Upper lobe of left lung (tissue), 6 donors: ENCODE data around the gene DNAH3. TPM values are rescaled to one million over a fixed set of nuclear protein-coding genes. Genes with fewer than 3 reads are reported as not detected.

ENCODE experiments used
- ATAC-seq, 2 donors: fragments of 200-7000 bp; cut with Tn5 transposase; one replicate each; pipeline ENCODE4 v1.9.1; 2022; ENCODE audit warnings: mild to moderate bottlenecking in 2 of 2, moderate library complexity in 2 of 2; ENCODE audit not compliant: low FRiP score in 2 of 2
- DNase-seq, 2 donors: peaks; one replicate each; pipeline ENCODE4 v3.0.0-alpha.2; 2019 to 2020
- H3K27ac ChIP-seq, 4 donors: fragments of 200-600 bp; sonication (generic); one replicate each; pipeline ENCODE4 v1.5.1; 2016 to 2019
- H3K27me3 ChIP-seq, 4 donors: fragments of 200-600 bp; sonication (generic); one replicate each; pipeline ENCODE4 v1.5.1; 2017 to 2019
- H3K36me3 ChIP-seq, 4 donors: fragments of 200-600 bp; sonication (generic); one replicate each; pipeline ENCODE4 v1.5.1; 2016 to 2019
- H3K4me1 ChIP-seq, 4 donors: fragments of 200-600 bp; sonication (generic); one replicate each; pipeline ENCODE4 v1.5.1; 2018 to 2019
- H3K4me3 ChIP-seq, 4 donors: fragments of 200-600 bp; sonication (generic); one replicate each; pipeline ENCODE4 v1.5.1; 2017 to 2019; ENCODE audit warnings: mild to moderate bottlenecking in 2 of 4, moderate library complexity in 1 of 4
- H3K9me3 ChIP-seq, 4 donors: fragments of 200-600 bp; sonication (generic); one replicate each; pipeline ENCODE4 v1.5.1; 2018 to 2019
- EP300 ChIP-seq, 4 donors: sonication (generic); formaldehyde crosslinking; IDR thresholded peaks; one replicate each; pipeline ENCODE4 v1.5.1; 2017; ENCODE audit warnings: antibody characterized with exemption in 4 of 4, control low read depth in 2 of 4
- POLR2A ChIP-seq, 4 donors: fragments of 450-650 bp; IDR thresholded peaks; one replicate each; pipeline ENCODE4 v1.5.1; 2016 to 2017; ENCODE audit warnings: antibody characterized with exemption in 4 of 4, mild to moderate bottlenecking in 2 of 4
- POLR2AphosphoS5 ChIP-seq, 2 donors: sonication (generic); formaldehyde crosslinking; IDR thresholded peaks; one replicate each; pipeline ENCODE4 v1.5.1; 2017; ENCODE audit warnings: antibody characterized with exemption in 2 of 2
- WGBS, 2 donors: methylation state at CpG; one replicate each; pipeline ENCODE4 v1.1.5; 2017 to 2018; 5-methylcytosine and 5-hydroxymethylcytosine counted together
- total RNA-seq, 6 donors: library from RNA; depleted of rRNA in 4 of 6; stranded (reverse); fragments of >200 nt in 4 of 6; gene quantifications; one replicate each; pipeline versions ENCODE4 v1.1.0 to v1.2.1, GENCODE V29; 2016 to 2021
- TF ChIP-seq, protein P1 (sequence below), 6 experiments: fragments of 450-650 bp in 4 of 6; fragments of 200-600 bp in 2 of 6; sonication (generic) in 2 of 6; IDR thresholded peaks; one replicate each; pipeline ENCODE4 v1.5.1; 2016 to 2019; ENCODE audit warnings: antibody characterized with exemption in 6 of 6
- donor health status: DM: no; HTN: no; CAD: no; lungs with moderate emphysema.
- donor health status: DM: no; HTN: yes; CAD: no; lungs with severe emphysema.

The DNAH3 gene
- total RNA-seq, 6 donors from 2014 or later: 0.23 to 48.1 (median 4.8) TPM

DNA sequence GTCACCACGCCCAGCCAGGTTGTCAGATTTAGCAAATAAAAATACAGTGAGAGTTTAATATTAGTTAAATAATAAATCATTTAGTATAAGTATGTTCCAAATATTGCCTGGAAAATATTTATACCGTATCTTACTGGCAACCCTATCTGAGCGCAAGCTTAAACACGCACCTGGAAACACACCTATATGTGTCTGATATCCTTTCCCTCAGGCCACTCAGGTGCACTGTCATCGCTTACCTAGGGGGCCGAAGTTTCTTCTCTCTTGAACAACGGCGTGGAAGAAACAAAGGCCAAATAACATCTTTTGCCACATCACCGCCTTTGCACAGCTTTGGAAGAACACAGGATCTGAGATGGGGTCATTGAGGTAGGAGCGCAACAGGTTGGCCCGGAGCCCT is 196.1 kb downstream of the DNAH3 start:
- Histone ChIP-seq H3K4me1 (no peaks in the 10 kb centered on the region), H3K4me3 (no peak overlapping the region), H3K9me3 (no peaks in the 10 kb centered on the region), H3K36me3 (no peaks in the 10 kb centered on the region), H3K27me3 (no peaks in the 10 kb centered on the region), H3K27ac (no peak overlapping the region)
- no peak for ATAC-seq
- WGBS, 2 donors: 89% methylated on average over 11 of the region's 11 CpGs
- DNase-seq: no peak
- TF ChIP-seq, protein P1, sequence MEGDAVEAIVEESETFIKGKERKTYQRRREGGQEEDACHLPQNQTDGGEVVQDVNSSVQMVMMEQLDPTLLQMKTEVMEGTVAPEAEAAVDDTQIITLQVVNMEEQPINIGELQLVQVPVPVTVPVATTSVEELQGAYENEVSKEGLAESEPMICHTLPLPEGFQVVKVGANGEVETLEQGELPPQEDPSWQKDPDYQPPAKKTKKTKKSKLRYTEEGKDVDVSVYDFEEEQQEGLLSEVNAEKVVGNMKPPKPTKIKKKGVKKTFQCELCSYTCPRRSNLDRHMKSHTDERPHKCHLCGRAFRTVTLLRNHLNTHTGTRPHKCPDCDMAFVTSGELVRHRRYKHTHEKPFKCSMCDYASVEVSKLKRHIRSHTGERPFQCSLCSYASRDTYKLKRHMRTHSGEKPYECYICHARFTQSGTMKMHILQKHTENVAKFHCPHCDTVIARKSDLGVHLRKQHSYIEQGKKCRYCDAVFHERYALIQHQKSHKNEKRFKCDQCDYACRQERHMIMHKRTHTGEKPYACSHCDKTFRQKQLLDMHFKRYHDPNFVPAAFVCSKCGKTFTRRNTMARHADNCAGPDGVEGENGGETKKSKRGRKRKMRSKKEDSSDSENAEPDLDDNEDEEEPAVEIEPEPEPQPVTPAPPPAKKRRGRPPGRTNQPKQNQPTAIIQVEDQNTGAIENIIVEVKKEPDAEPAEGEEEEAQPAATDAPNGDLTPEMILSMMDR (IDR thresholded peaks at IDR 0.05): no peak
- no peak for TF ChIP-seq EP300 (IDR thresholded peaks at IDR 0.05)
- no peak for TF ChIP-seq POLR2A (IDR thresholded peaks at IDR 0.05)
- no peak for TF ChIP-seq POLR2AphosphoS5 (IDR thresholded peaks at IDR 0.05)

DNA sequence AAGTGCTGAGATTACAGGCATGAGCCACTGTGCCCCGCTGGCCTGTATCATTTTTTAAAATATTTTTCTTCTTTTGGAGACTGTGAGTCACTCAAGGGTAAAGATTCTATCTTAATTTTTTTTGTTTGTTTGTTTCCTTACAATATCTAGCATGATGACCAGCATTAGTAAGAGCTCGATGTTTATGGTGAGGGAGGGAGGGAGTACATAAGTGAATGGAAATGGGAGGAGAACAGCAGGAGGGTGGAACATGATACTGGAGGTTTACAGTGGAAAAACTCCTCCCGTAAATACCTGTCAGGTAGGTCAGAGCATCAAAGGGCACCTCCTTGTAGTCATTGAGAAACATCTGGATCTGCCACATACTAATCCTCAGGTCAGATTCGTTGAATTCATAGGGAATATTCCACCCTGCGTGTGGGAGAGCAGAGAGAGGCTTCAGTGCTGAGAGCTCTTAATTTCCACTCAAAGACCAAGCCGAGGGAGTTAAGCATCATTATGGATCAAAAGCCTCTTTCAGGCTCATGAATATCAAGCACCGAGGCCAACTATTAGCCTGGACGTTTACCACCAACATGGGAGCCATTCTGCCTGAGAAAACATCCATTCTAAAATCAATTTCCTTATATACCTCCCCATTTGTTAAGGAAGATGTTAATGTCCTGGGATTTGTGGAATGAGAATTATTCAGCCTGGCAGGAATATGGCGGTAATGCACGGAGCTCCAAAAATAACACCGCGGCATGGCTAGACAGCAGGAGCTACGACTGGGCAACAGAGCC is 198.3 kb downstream of the DNAH3 start:
- no peaks in the 10 kb centered on the region for H3K4me1 ChIP-seq
- ATAC-seq: no peak
- 71 to 76% methylated on average over 13 of the region's 13 CpGs for WGBS, 2 donors

DNA sequence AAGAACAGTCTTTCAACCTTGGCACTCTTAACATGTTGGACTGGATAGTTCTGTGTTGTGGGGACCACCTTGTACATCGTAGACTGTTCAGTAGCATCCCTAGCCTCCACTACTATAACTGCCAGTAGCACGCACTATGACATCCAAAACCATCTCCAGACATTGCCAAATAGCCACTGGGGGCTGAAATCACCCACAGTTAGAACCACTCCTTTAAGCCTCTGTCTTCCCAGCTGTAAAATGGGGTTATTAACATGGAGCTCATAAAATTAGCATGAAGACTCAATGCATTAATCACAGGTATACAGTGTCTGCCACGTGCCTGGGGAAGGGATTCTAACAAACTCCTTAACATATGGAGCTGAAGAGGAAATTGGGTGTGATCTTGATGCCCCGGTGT is 200.4 kb downstream of the DNAH3 start:
- no peaks in the 10 kb centered on the region for H3K36me3 ChIP-seq
- H3K9me3 ChIP-seq: no peaks in the 10 kb centered on the region
- TF ChIP-seq, protein P1 (IDR thresholded peaks at IDR 0.05): no peak
- TF ChIP-seq EP300 (IDR thresholded peaks at IDR 0.05): no peak
- TF ChIP-seq POLR2AphosphoS5 (IDR thresholded peaks at IDR 0.05): no peak
- no peak for TF ChIP-seq POLR2A (IDR thresholded peaks at IDR 0.05)
- no peaks in the 10 kb centered on the region for H3K4me1 ChIP-seq
- no peak overlapping the region for H3K4me3 ChIP-seq
- H3K27me3 ChIP-seq: no peaks in the 10 kb centered on the region
- DNase-seq (no peak), ATAC-seq (no peak)
- H3K27ac ChIP-seq: no peak overlapping the region
- WGBS, 2 donors: 93 to 96% methylated on average over 4 of the region's 4 CpGs

More for the DNA sequence above, 198.3 kb downstream of the DNAH3 start:
- Histone ChIP-seq H3K27ac (no peak overlapping the region), H3K9me3 (no peaks in the 10 kb centered on the region), H3K36me3 (no peaks in the 10 kb centered on the region), H3K27me3 (no peaks in the 10 kb centered on the region), H3K4me3 (no peak overlapping the region)
- DNase-seq: no peak
- TF ChIP-seq, protein P1 (IDR thresholded peaks at IDR 0.05): no peak
- TF ChIP-seq POLR2A (IDR thresholded peaks at IDR 0.05) (no peak), EP300 (IDR thresholded peaks at IDR 0.05) (no peak), POLR2AphosphoS5 (IDR thresholded peaks at IDR 0.05) (no peak)

DNA sequence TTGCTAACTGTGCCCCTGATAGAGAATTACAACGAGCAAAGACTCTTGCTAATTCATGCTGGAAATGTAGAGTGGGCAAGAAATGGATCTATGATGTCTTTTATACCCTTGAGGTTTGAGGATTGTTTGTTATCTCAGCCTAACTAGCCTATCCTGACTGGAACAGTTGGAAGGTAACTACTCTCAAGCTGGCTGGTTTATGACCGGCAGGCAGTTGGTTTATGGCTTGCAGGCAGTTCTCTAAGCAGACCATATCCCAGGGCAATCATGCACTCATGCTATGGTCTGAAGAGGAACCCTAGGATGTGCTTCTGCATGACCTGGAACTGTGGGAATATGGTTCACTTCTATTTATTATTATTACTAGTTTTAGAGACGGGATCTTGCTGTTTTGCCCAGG is 201.0 kb downstream of the DNAH3 start:
- H3K36me3 ChIP-seq: no peaks in the 10 kb centered on the region
- WGBS, 2 donors: 86 to 87% methylated on average over 3 of the region's 3 CpGs
- DNase-seq (no peak), ATAC-seq (no peak)
- no peak overlapping the region for H3K4me3 ChIP-seq
- H3K4me1 ChIP-seq: no peaks in the 10 kb centered on the region
- no peak overlapping the region for H3K27ac ChIP-seq
- H3K9me3 ChIP-seq: no peaks in the 10 kb centered on the region
- TF ChIP-seq, protein P1 (IDR thresholded peaks at IDR 0.05): no peak
- TF ChIP-seq POLR2AphosphoS5 (IDR thresholded peaks at IDR 0.05) (no peak), EP300 (IDR thresholded peaks at IDR 0.05) (no peak), POLR2A (IDR thresholded peaks at IDR 0.05) (no peak)
- H3K27me3 ChIP-seq: no peaks in the 10 kb centered on the region

DNA sequence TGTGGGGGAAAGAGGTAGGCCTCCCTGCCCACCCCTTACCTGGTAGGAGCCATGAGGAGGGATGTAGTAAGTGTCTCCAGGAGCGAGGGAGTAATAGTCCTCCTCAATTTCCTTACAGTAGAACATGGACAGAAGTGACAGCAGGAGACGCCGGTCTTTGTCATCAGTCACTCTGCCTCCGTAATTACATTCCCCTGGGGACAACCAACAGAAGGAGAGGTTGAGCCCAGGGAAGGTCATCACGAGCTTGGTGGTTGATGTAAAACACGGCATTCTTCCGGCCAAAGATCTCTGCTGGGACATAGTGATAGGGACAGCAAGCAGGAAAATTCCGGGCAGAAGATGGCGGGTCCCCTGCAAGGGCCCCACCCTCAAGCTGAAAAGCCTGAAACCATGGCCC is 202.2 kb downstream of the DNAH3 start:
- no peak for TF ChIP-seq EP300 (IDR thresholded peaks at IDR 0.05)
- TF ChIP-seq POLR2AphosphoS5 (IDR thresholded peaks at IDR 0.05): no peak
- TF ChIP-seq, protein P1 (IDR thresholded peaks at IDR 0.05): no peak
- no peak for TF ChIP-seq POLR2A (IDR thresholded peaks at IDR 0.05)
- no peaks in the 10 kb centered on the region for H3K9me3 ChIP-seq
- ATAC-seq (no peak), DNase-seq (no peak)
- WGBS, 2 donors: 89 to 99% methylated on average over 9 of the region's 9 CpGs
- no peaks in the 10 kb centered on the region for H3K4me1 ChIP-seq
- no peak overlapping the region for H3K4me3 ChIP-seq
- no peaks in the 10 kb centered on the region for H3K27me3 ChIP-seq
- no peak overlapping the region for H3K27ac ChIP-seq
- no peaks in the 10 kb centered on the region for H3K36me3 ChIP-seq
